Kidney tubule cell (primary cell): ENCODE results near the gene GAGE12D.
"Not testable (repeated sequence)": the region's sequence is repeated elsewhere in the genome, so short reads cannot be mapped to it uniquely, and the experiment has no call there.

ENCODE experiments used
- DNase-seq: peaks from one replicate; pipeline ENCODE4 v3.0.0-alpha.2; 2018; ENCODE audit warnings: low spot score

Gene GAGE12D

DNA sequence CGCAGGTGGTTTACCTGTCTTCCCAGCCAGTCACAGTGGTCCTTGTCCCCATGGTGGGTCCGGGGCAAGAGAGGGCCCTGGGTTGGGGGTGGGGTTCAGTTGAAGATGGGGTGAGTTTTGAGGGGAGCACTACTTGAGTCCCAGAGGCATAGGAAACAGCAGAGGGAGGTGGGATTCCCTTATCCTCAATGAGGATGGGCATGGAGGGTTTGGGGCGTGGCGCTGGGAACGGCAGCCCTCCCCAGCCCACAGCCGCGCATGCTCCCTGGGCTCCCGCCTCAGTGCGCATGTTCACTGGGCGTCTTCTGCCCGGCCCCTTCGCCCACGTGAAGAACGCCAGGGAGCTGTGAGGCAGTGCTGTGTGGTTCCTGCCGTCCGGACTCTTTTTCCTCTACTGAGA is at the start of gene GAGE12D:
GAGE12D (plus strand) TSS at position 301 of the 400 bp plus-strand sequence. CDS start 1,155 bp downstream, outside the sequence.
- DNase-seq = not testable (repeated sequence)

DNA sequence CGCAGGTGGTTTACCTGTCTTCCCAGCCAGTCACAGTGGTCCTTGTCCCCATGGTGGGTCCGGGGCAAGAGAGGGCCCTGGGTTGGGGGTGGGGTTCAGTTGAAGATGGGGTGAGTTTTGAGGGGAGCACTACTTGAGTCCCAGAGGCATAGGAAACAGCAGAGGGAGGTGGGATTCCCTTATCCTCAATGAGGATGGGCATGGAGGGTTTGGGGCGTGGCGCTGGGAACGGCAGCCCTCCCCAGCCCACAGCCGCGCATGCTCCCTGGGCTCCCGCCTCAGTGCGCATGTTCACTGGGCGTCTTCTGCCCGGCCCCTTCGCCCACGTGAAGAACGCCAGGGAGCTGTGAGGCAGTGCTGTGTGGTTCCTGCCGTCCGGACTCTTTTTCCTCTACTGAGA is 9.7 kb upstream of the GAGE12D start, which contains the start of gene GAGE12C:
GAGE12C (plus strand) TSS at position 301 of the 400 bp plus-strand sequence. CDS start 1,155 bp downstream, outside the sequence.
- not testable (repeated sequence) for DNase-seq

- not testable (repeated sequence) for DNase-seq
Measured at GRCh38 chrX:49550989-49551388, 9.5 kb downstream of the GAGE12D start, which contains the start of gene GAGE12E. TSS of gene GAGE12E (plus strand) at chrX:49551289. CDS start at chrX:49552444, 1,155 bp downstream.

DNA sequence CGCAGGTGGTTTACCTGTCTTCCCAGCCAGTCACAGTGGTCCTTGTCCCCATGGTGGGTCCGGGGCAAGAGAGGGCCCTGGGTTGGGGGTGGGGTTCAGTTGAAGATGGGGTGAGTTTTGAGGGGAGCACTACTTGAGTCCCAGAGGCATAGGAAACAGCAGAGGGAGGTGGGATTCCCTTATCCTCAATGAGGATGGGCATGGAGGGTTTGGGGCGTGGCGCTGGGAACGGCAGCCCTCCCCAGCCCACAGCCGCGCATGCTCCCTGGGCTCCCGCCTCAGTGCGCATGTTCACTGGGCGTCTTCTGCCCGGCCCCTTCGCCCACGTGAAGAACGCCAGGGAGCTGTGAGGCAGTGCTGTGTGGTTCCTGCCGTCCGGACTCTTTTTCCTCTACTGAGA is 19.0 kb downstream of the GAGE12D start, which contains the start of gene GAGE12F:
GAGE12F (plus strand) TSS at position 301 of the 400 bp plus-strand sequence. CDS start 1,155 bp downstream, outside the sequence.
- DNase-seq = not testable (repeated sequence)

DNA sequence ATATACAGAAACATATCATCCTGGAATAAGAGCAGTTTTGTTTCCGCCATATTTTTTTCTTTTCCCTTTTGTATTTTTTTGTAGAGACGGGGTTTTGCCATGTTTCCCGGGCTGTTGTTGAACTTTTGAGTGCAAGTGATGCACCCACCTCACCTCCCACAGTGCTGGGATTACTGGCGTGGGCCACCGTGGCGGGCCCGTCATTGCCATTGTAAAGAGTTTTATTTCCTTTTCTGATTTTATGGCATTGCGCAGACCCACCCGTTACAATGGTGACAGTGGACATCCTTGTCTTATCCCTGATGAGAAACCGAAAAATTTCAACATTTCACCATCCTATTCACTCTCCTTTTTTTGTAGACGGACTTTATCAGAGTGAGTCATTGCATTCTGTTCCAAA is 27.2 kb downstream of the GAGE12D start:
- DNase-seq = not testable (repeated sequence)

DNA sequence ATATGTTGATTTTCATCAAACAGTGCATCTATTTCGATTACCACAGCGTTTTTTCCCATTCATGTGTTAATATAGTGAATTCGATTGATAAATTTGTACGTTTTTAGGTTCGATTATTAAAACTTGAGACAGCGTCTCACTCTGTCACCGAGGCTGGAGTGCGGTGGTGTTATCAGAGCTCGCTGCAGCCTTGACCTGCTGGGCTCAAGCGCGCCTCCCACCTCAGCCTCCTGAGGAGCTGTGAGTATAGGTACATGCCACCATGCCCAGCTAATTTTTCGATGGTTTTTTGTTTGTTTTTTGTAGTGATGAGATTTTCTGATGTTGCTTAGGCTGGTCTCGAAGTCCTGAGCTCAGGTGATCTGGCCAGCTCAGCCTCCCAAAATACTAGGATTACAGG is 27.6 kb downstream of the GAGE12D start:
- DNase-seq = not testable (repeated sequence)

- not testable (repeated sequence) for DNase-seq
Measured at GRCh38 chrX:49570100-49570499, 28.6 kb downstream of the GAGE12D start, which contains the start of gene GAGE12G. TSS of gene GAGE12G (plus strand) at chrX:49570400. CDS start at chrX:49571555, 1,155 bp downstream.

DNA sequence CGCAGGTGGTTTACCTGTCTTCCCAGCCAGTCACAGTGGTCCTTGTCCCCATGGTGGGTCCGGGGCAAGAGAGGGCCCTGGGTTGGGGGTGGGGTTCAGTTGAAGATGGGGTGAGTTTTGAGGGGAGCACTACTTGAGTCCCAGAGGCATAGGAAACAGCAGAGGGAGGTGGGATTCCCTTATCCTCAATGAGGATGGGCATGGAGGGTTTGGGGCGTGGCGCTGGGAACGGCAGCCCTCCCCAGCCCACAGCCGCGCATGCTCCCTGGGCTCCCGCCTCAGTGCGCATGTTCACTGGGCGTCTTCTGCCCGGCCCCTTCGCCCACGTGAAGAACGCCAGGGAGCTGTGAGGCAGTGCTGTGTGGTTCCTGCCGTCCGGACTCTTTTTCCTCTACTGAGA is 38.1 kb downstream of the GAGE12D start, which contains the start of gene GAGE12H:
GAGE12H (plus strand) TSS at position 301 of the 400 bp plus-strand sequence. CDS start 1,155 bp downstream, outside the sequence.
- not testable (repeated sequence) for DNase-seq

DNA sequence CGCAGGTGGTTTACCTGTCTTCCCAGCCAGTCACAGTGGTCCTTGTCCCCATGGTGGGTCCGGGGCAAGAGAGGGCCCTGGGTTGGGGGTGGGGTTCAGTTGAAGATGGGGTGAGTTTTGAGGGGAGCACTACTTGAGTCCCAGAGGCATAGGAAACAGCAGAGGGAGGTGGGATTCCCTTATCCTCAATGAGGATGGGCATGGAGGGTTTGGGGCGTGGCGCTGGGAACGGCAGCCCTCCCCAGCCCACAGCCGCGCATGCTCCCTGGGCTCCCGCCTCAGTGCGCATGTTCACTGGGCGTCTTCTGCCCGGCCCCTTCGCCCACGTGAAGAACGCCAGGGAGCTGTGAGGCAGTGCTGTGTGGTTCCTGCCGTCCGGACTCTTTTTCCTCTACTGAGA is 47.7 kb downstream of the GAGE12D start, which contains the start of gene GAGE2A:
GAGE2A (plus strand) TSS at position 301 of the 400 bp plus-strand sequence. CDS start 1,155 bp downstream, outside the sequence.
- not testable (repeated sequence) for DNase-seq

GRCh38 chrX:49589769-49590478 is 48.4 kb downstream of the GAGE12D start:
- not testable (repeated sequence) for DNase-seq

- DNase-seq = not testable (repeated sequence)
Measured at GRCh38 chrX:49590488-49590887, 49.0 kb downstream of the GAGE12D start.
